GM19099 (cell line): Measurements from ENCODE around the gene MAP3K5.

Source experiments
- POLR2A ChIP-seq: IDR thresholded peaks from 3 replicates; pipeline ENCODE4 v1.6.1; 2011; ENCODE audit warnings: low read depth; ENCODE audit not compliant: insufficient read length; ENCODE audit errors: extremely low read depth

The MAP3K5 gene

GRCh38 chr6:136696783-136697364, 95.4 kb downstream of the MAP3K5 start:
- TF ChIP-seq POLR2A = no peak

GRCh38 chr6:136696238-136696637, 96.0 kb downstream of the MAP3K5 start:
- TF ChIP-seq POLR2A = no peak

GRCh38 chr6:136695412-136695811, 96.9 kb downstream of the MAP3K5 start:
- no peak for TF ChIP-seq POLR2A

GRCh38 chr6:136693090-136693489, 99.2 kb downstream of the MAP3K5 start:
- TF ChIP-seq POLR2A = no peak

- no peak for TF ChIP-seq POLR2A
Observed at GRCh38 chr6:136685540-136686108, 106.7 kb downstream of the MAP3K5 start.

GRCh38 chr6:136684466-136684865, 107.8 kb downstream of the MAP3K5 start:
- no peak for TF ChIP-seq POLR2A

GRCh38 chr6:136683209-136683941, 108.9 kb downstream of the MAP3K5 start:
- no peak for TF ChIP-seq POLR2A

- TF ChIP-seq POLR2A = no peak
Observed at GRCh38 chr6:136682292-136682691, 110.0 kb downstream of the MAP3K5 start.

GRCh38 chr6:136677822-136678221, 114.5 kb downstream of the MAP3K5 start:
- no peak for TF ChIP-seq POLR2A

GRCh38 chr6:136677344-136677743, 114.9 kb downstream of the MAP3K5 start:
- no peak for TF ChIP-seq POLR2A

GRCh38 chr6:136676075-136676474, 116.2 kb downstream of the MAP3K5 start:
- TF ChIP-seq POLR2A = no peak

- TF ChIP-seq POLR2A = no peak
Observed at GRCh38 chr6:136673571-136673970, 118.7 kb downstream of the MAP3K5 start.

GRCh38 chr6:136672144-136672543, 120.1 kb downstream of the MAP3K5 start:
- no peak for TF ChIP-seq POLR2A

GRCh38 chr6:136669299-136669699, 123.0 kb downstream of the MAP3K5 start:
- TF ChIP-seq POLR2A = no peak

GRCh38 chr6:136668571-136668970, 123.7 kb downstream of the MAP3K5 start:
- TF ChIP-seq POLR2A = no peak

GRCh38 chr6:136666041-136666440, 126.2 kb downstream of the MAP3K5 start:
- no peak for TF ChIP-seq POLR2A
